HEK293T (cell line): ENCODE results near the gene KLF5.

ENCODE experiments used
- CTCF ChIA-PET: fragments of 350-600 bp; formaldehyde crosslinking; extraction: SDS; loops from one replicate; lab custom pipeline; 2021; ENCODE audit warnings: antibody characterized with exemption, inconsistent platforms; lab: Yijun Ruan, JAX
- POLR2A ChIA-PET: fragments of 350-600 bp; formaldehyde crosslinking; extraction: SDS; loops from one replicate; lab custom pipeline; 2020; ENCODE audit warnings: antibody characterized with exemption, inconsistent platforms; lab: Yijun Ruan, JAX
- DNase-seq: peaks from one replicate; pipeline ENCODE4 v3.0.0; 2012; ENCODE audit warnings: mixed read lengths; ENCODE audit errors: extremely low spot score
- ARNT ChIP-seq: fragments of 450-650 bp; IDR thresholded peaks from 2 replicates; pipeline ENCODE4 v1.6.1; 2017; ENCODE audit warnings: mild to moderate bottlenecking
- BHLHE40 ChIP-seq: fragments of 450-650 bp; IDR thresholded peaks from 2 replicates; pipeline ENCODE4 v1.6.1; 2016; ENCODE audit warnings: mild to moderate bottlenecking, moderate library complexity, borderline replicate concordance
- CTBP1 ChIP-seq: fragments of 450-650 bp; IDR thresholded peaks from 2 replicates; pipeline ENCODE4 v1.6.1; 2016; ENCODE audit warnings: borderline replicate concordance
- ELF4 ChIP-seq: fragments of 450-650 bp; IDR thresholded peaks from 2 replicates; pipeline ENCODE4 v1.6.1; 2017; ENCODE audit warnings: antibody characterized with exemption
- FOXA1 ChIP-seq: fragments of 450-650 bp; IDR thresholded peaks from 2 replicates; pipeline ENCODE4 v1.6.1; 2016; ENCODE audit warnings: mild to moderate bottlenecking
- FOXK2 ChIP-seq: fragments of 450-650 bp; IDR thresholded peaks from 2 replicates; pipeline ENCODE4 v1.6.1; 2016; ENCODE audit warnings: mild to moderate bottlenecking
- FOXM1 ChIP-seq: fragments of 450-650 bp; IDR thresholded peaks from 2 replicates; pipeline ENCODE4 v1.6.1; 2017; ENCODE audit warnings: mild to moderate bottlenecking, borderline replicate concordance
- HDGF ChIP-seq: fragments of 450-650 bp; IDR thresholded peaks from 2 replicates; pipeline ENCODE4 v1.6.1; 2017; ENCODE audit warnings: antibody characterized with exemption, borderline replicate concordance
- L3MBTL2 ChIP-seq: fragments of 450-650 bp; conservative IDR thresholded peaks from 2 replicates; pipeline ENCODE4 v1.6.1; 2016; ENCODE audit warnings: mild to moderate bottlenecking
- LEF1 ChIP-seq: fragments of 450-650 bp; IDR thresholded peaks from 2 replicates; pipeline ENCODE4 v1.6.1; 2017; ENCODE audit warnings: mild to moderate bottlenecking, borderline replicate concordance
- NFRKB ChIP-seq: fragments of 450-650 bp; IDR thresholded peaks from 2 replicates; pipeline ENCODE4 v1.6.1; 2016; ENCODE audit warnings: mild to moderate bottlenecking, moderate library complexity
- PKNOX1 ChIP-seq: fragments of 450-650 bp; IDR thresholded peaks from 2 replicates; pipeline ENCODE4 v1.6.1; 2016
- SP1 ChIP-seq: fragments of 450-650 bp; IDR thresholded peaks from 2 replicates; pipeline ENCODE4 v1.6.1; 2017
- SUZ12 ChIP-seq: fragments of 450-650 bp; IDR thresholded peaks from 2 replicates; pipeline ENCODE4 v1.6.1; 2016; ENCODE audit warnings: mild to moderate bottlenecking
- TARDBP ChIP-seq: fragments of 450-650 bp; IDR thresholded peaks from 2 replicates; pipeline ENCODE4 v1.6.1; 2016
- ZNF384 ChIP-seq: fragments of 450-650 bp; IDR thresholded peaks from 2 replicates; pipeline ENCODE4 v1.6.1; 2016

Gene KLF5

DNA sequence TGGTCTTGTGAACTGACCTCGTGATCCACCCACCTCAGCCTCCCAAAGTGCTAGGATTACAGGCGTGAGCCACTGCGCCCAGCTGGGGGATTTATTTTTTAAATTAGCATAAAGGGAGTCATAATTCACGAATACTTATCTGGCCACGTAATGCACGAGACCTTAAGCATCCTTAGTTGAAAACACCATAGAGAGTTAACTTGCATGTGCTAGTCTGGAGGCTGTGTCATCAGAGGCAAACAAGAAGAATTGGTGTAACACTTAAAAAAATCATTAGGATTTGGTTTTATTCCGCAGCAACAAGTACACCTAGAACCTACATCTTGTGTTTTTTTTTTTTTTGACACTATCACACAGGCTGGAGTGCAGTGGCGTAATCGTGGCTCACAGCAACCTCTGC is 19.1 kb downstream of the KLF5 start:
- DNase-seq: no peak
- CTCF ChIA-PET: no interaction called here
- TF ChIP-seq SUZ12 (no peak), FOXA1 (no peak), PKNOX1 (no peak), LEF1 (no peak), HDGF (no peak), BHLHE40 (no peak), NFRKB (no peak), SP1 (no peak), L3MBTL2 (no peak), CTBP1 (no peak), ZNF384 (no peak), ELF4 (no peak), FOXK2 (no peak), ARNT (no peak), TARDBP (no peak), FOXM1 (no peak)
- POLR2A ChIA-PET: no interaction called here

- CTCF ChIA-PET: interaction anchor here (0.7 kb wide), 1 partner anchor 33 kb away, joined by 3 read pairs; no protein-coding TSS in a partner anchor
- DNase-seq: no peak
- TF ChIP-seq BHLHE40 (no peak), FOXM1 (no peak), PKNOX1 (no peak), CTBP1 (no peak), LEF1 (no peak), SP1 (no peak), SUZ12 (no peak)
- POLR2A ChIA-PET: no interaction called here
Observed at GRCh38 chr13:73079359-73079758, 20.6 kb downstream of the KLF5 start.

GRCh38 chr13:73081256-73081915 is 22.6 kb downstream of the KLF5 start:
- ChIA-PET POLR2A (interaction anchor here (0.9 kb wide), 1 partner anchor 10 kb away, joined by 3 read pairs; no protein-coding TSS in a partner anchor), CTCF (interaction anchor here (1.4 kb wide), 1 partner anchor 10 kb away, joined by 4 read pairs; no protein-coding TSS in a partner anchor)
- TF ChIP-seq BHLHE40: no peak
- TF ChIP-seq ARNT: no peak
- no peak for TF ChIP-seq FOXK2
- no peak for TF ChIP-seq ZNF384
- TF ChIP-seq LEF1: no peak
- TF ChIP-seq SP1: no peak
- no peak for TF ChIP-seq FOXA1
- TF ChIP-seq L3MBTL2: no peak
- no peak for TF ChIP-seq CTBP1
- TF ChIP-seq TARDBP: no peak
- no peak for TF ChIP-seq SUZ12
- TF ChIP-seq FOXM1: no peak
- TF ChIP-seq NFRKB: no peak
- TF ChIP-seq HDGF: no peak
- no peak for TF ChIP-seq ELF4
- no peak for TF ChIP-seq PKNOX1
- DNase-seq: no peak

GRCh38 chr13:73082471-73082870 is 23.7 kb downstream of the KLF5 start:
- ChIA-PET CTCF (interaction anchor here (1.4 kb wide), 1 partner anchor 11 kb away, joined by 4 read pairs; no protein-coding TSS in a partner anchor), POLR2A (interaction anchor here (1.2 kb wide), 1 partner anchor 10 kb away, joined by 3 read pairs; no protein-coding TSS in a partner anchor)
- DNase-seq: no peak
- TF ChIP-seq PKNOX1 (no peak), SUZ12 (no peak), HDGF (no peak), ARNT (no peak), FOXM1 (no peak), CTBP1 (no peak), FOXA1 (no peak), BHLHE40 (no peak), L3MBTL2 (no peak), TARDBP (no peak), ELF4 (no peak), SP1 (no peak)

DNA sequence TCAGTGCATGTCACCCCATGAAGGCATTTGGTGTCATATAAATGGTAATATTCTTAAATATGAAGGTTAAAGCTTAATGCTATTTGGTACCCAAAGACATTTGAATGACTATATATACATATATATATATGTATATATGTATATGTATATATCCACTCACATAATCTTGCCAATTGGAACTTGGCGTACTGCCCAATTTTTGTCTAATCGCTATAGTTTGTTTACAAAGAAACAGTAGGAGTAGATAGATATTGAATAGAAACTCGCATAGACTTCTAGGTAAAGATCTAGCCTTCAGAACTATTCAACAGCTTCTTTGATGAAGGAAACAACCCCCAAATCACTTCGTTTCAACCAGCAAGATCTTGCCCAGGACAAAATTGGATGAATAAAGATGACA is 24.1 kb downstream of the KLF5 start:
- CTCF ChIA-PET: interaction anchor here (0.5 kb wide), 1 partner anchor 461 kb away, joined by 5 read pairs; no protein-coding TSS in a partner anchor
- POLR2A ChIA-PET: interaction anchor here (1.2 kb wide), 1 partner anchor 10 kb away, joined by 3 read pairs; no protein-coding TSS in a partner anchor
- TF ChIP-seq BHLHE40: no peak
- TF ChIP-seq ZNF384: no peak
- TF ChIP-seq ARNT: no peak
- TF ChIP-seq LEF1: no peak
- TF ChIP-seq FOXK2: no peak
- TF ChIP-seq NFRKB: no peak
- TF ChIP-seq ELF4: no peak
- TF ChIP-seq FOXA1: no peak
- no peak for TF ChIP-seq HDGF
- no peak for TF ChIP-seq L3MBTL2
- no peak for TF ChIP-seq SUZ12
- TF ChIP-seq TARDBP: no peak
- no peak for TF ChIP-seq FOXM1
- TF ChIP-seq CTBP1: no peak
- TF ChIP-seq PKNOX1: no peak
- TF ChIP-seq SP1: no peak
- no peak for DNase-seq
